ENCODE measurements around the gene CNTNAP2.

DNA sequence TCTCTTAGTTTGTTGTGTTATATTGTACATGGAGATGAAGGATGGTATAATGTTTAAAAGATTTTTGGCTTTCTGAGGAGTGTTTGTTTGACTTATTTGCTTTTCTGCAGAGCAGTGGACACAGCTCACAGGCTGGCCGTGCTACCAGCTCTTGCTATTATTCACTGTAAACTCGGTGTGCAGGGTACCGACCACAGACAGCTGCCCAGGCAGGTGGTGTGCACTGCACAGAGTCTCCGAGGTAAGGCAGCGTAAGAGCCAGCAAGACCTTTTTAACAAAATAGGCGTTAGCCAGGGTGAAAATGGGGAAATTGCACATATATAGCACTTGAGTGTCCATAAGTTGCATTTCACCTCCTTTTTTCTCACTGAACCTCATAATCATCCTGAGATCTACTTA, 438.0 kb downstream of the CNTNAP2 start:
- TF ChIP-seq, protein P1, sequence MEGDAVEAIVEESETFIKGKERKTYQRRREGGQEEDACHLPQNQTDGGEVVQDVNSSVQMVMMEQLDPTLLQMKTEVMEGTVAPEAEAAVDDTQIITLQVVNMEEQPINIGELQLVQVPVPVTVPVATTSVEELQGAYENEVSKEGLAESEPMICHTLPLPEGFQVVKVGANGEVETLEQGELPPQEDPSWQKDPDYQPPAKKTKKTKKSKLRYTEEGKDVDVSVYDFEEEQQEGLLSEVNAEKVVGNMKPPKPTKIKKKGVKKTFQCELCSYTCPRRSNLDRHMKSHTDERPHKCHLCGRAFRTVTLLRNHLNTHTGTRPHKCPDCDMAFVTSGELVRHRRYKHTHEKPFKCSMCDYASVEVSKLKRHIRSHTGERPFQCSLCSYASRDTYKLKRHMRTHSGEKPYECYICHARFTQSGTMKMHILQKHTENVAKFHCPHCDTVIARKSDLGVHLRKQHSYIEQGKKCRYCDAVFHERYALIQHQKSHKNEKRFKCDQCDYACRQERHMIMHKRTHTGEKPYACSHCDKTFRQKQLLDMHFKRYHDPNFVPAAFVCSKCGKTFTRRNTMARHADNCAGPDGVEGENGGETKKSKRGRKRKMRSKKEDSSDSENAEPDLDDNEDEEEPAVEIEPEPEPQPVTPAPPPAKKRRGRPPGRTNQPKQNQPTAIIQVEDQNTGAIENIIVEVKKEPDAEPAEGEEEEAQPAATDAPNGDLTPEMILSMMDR (IDR thresholded peaks at IDR 0.05), result no peak
- TF ChIP-seq POLR2A (IDR thresholded peaks at IDR 0.05), result no peak

All from testis (tissue), 2 donors.